ENCODE data around the gene MED9. TPM values are rescaled to one million over a fixed set of nuclear protein-coding genes. Genes with fewer than 3 reads are reported as not detected.
A peak's percentile ranks its signal among the peaks of the same experiment; 100 is the strongest.

Gene MED9
- total and polyA plus RNA-seq, 11 donors: 26.3 to 64.4 (median 34.2) TPM

GRCh38 chr17:17467016-17467415 lies 9.8 kb upstream of the MED9 start:
- H3K9me3 ChIP-seq: peaks cover 0 to 3% (median 0%) of the 10 kb centered on the region in 12 donors
- H3K4me3 ChIP-seq: no peak overlapping the region
- TF ChIP-seq, protein P1, sequence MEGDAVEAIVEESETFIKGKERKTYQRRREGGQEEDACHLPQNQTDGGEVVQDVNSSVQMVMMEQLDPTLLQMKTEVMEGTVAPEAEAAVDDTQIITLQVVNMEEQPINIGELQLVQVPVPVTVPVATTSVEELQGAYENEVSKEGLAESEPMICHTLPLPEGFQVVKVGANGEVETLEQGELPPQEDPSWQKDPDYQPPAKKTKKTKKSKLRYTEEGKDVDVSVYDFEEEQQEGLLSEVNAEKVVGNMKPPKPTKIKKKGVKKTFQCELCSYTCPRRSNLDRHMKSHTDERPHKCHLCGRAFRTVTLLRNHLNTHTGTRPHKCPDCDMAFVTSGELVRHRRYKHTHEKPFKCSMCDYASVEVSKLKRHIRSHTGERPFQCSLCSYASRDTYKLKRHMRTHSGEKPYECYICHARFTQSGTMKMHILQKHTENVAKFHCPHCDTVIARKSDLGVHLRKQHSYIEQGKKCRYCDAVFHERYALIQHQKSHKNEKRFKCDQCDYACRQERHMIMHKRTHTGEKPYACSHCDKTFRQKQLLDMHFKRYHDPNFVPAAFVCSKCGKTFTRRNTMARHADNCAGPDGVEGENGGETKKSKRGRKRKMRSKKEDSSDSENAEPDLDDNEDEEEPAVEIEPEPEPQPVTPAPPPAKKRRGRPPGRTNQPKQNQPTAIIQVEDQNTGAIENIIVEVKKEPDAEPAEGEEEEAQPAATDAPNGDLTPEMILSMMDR (IDR thresholded peaks at IDR 0.05): no peak
- no peak for TF ChIP-seq POLR2A (IDR thresholded peaks at IDR 0.05)
- intact Hi-C loops (cut with DNase I): no loop called here
- H3K4me1 ChIP-seq: peaks cover 0 to 7% (median 0%) of the 10 kb centered on the region in 12 donors
- peaks cover 0 to 7% (median 0%) of the 10 kb centered on the region in 9 donors for H3K27me3 ChIP-seq
- WGBS, 4 donors: 72 to 77% (median 76%) methylated on average over 5 of the region's 5 CpGs
- no peaks in the 10 kb centered on the region for H3K36me3 ChIP-seq
- DNase-seq: no peak
- ATAC-seq: no peak
- no peak overlapping the region for H3K27ac ChIP-seq

GRCh38 chr17:17467720-17468119 lies 9.1 kb upstream of the MED9 start:
- Histone ChIP-seq H3K36me3 (no peaks in the 10 kb centered on the region), H3K4me1 (peaks cover 0 to 7% (median 0%) of the 10 kb centered on the region in 12 donors), H3K9me3 (peaks cover 0 to 3% (median 0%) of the 10 kb centered on the region in 12 donors), H3K4me3 (no peak overlapping the region), H3K27ac (no peak overlapping the region), H3K27me3 (peaks cover 0 to 7% (median 0%) of the 10 kb centered on the region in 9 donors)
- no peak for TF ChIP-seq POLR2A (IDR thresholded peaks at IDR 0.05)
- TF ChIP-seq, protein P1 (IDR thresholded peaks at IDR 0.05): no peak
- ATAC-seq (peak in 2 of 4 donors; percentile 47 to 72), DNase-seq (no peak)
- intact Hi-C loops (cut with DNase I): no loop called here
- 29 to 57% (median 51%) methylated on average over 5 of the region's 5 CpGs for WGBS, 4 donors

DNA sequence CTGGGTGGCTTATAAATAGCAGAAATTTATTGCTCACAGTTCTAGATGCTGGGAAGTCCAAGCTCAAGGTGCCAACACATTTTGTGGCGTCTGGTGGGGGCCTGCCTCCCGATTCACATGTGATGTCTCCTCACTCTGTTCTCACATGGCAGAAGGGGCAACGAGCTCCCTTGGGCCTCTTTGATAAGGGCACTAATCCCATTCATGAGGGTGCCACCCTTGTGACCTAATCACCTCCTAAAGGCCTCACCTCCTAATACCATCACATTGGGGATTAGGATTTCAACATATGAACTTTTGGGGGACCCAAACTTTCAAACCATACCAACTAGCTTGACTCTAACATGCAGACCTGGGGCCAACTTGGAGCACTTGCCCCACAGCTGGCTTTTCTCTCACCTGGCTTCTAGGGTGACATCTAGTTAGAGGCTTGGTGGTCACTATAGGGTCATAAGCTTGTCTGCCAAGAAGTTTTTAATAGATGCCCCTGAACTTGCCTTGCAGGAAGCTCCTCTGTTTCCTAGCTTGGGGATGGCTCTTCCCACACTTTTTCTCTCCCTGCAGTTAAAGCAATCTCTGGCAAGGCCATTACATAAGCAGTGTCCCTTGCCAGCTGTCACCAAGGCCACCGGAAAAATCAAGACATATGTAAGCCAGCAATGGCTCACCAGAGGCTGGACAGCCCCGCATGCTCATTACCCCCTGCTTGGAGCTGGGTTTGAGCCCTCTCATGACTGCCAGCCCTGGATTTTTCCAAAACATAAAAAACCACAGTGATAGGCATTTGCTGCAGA lies 8.4 kb upstream of the MED9 start:
- Histone ChIP-seq H3K9me3 (peaks cover 0 to 3% (median 0%) of the 10 kb centered on the region in 12 donors), H3K27ac (no peak overlapping the region), H3K27me3 (peaks cover 0 to 7% (median 0%) of the 10 kb centered on the region in 9 donors), H3K4me1 (peaks cover 0 to 7% (median 0%) of the 10 kb centered on the region in 12 donors), H3K36me3 (no peaks in the 10 kb centered on the region), H3K4me3 (no peak overlapping the region)
- TF ChIP-seq, protein P1 (IDR thresholded peaks at IDR 0.05): no peak
- no peak for TF ChIP-seq POLR2A (IDR thresholded peaks at IDR 0.05)
- WGBS, 4 donors: 57 to 68% (median 63%) methylated on average over 5 of the region's 5 CpGs
- ATAC-seq (peak; percentile 45 to 78 (median 67)), DNase-seq (no peak)
- intact Hi-C loops (cut with DNase I): no loop called here

GRCh38 chr17:17469358-17469757 lies 7.4 kb upstream of the MED9 start:
- no peak overlapping the region for H3K27ac ChIP-seq
- WGBS, 4 donors: 88 to 96% (median 93%) methylated on average over 4 of the region's 4 CpGs
- ATAC-seq (no peak), DNase-seq (no peak)
- intact Hi-C loops (cut with DNase I): no loop called here
- peaks cover 0 to 7% (median 0%) of the 10 kb centered on the region in 12 donors for H3K4me1 ChIP-seq
- H3K9me3 ChIP-seq: peaks cover 0 to 3% (median 0%) of the 10 kb centered on the region in 12 donors
- H3K36me3 ChIP-seq: no peaks in the 10 kb centered on the region
- peaks cover 0 to 7% (median 0%) of the 10 kb centered on the region in 9 donors for H3K27me3 ChIP-seq
- H3K4me3 ChIP-seq: no peak overlapping the region
- TF ChIP-seq, protein P1 (IDR thresholded peaks at IDR 0.05): no peak
- TF ChIP-seq POLR2A (IDR thresholded peaks at IDR 0.05): no peak

Measured in heart left ventricle (tissue), 16 donors.